HuH-7 (cell line): ENCODE results near the gene LILRB5.
A peak's percentile ranks its signal among the peaks of the same experiment; 100 is the strongest.
"Not testable (repeated sequence)": the region's sequence is repeated elsewhere in the genome, so short reads cannot be mapped to it uniquely, and the experiment has no call there.

Experiments used
- DNase-seq: peaks from one replicate; pipeline ENCODE4 v3.0.0; 2011; ENCODE audit warnings: low spot score

Gene LILRB5

GRCh38 chr19:54275951-54276350 is 18.9 kb upstream of the LILRB5 start:
- DNase-seq, result no peak

GRCh38 chr19:54274516-54274915 is 17.4 kb upstream of the LILRB5 start:
- DNase-seq, result not testable (repeated sequence)

GRCh38 chr19:54273821-54274220 is 16.7 kb upstream of the LILRB5 start:
- no peak for DNase-seq

DNA sequence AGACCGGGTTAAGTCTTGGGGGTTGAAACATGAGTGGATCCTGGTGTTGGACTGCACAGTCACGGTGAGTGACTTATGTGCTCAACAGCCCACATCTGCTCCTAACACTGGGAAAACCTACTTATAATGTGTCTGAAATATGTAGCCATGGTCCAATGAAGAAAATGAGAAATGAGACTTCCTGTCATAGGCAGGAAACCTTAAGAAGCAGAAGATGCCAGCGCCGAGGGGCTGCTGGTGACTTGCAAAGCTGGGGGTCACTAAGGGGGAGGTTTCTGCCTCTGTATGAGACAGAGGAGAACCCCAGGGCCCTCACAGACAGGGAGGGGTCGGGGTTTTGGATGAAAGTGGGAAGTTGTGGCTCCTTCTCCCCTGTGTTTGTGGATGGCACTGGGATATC is 15.1 kb upstream of the LILRB5 start:
- DNase-seq, result not testable (repeated sequence)

GRCh38 chr19:54271587-54271986 is 14.5 kb upstream of the LILRB5 start:
- not testable (repeated sequence) for DNase-seq

DNA sequence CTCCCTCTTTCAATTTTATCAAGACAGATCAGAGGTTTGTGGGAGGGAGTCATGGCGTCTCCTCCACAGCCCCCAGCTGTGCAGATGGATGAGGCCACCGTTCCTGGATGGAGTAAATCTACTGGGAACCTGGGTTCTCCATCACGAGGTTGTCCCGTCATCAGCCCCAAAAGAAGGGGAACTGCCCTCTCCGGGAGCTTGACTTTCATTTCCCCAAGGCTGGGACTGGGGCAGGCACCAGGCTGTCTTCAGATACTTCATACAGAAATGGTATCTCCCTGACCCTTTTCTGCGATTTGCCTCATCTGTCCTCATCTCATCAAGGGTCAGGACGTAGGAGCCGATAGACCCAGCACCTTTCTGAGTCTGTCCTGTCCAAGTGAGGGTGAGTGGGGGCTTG is 14.0 kb upstream of the LILRB5 start:
- no peak for DNase-seq

DNA sequence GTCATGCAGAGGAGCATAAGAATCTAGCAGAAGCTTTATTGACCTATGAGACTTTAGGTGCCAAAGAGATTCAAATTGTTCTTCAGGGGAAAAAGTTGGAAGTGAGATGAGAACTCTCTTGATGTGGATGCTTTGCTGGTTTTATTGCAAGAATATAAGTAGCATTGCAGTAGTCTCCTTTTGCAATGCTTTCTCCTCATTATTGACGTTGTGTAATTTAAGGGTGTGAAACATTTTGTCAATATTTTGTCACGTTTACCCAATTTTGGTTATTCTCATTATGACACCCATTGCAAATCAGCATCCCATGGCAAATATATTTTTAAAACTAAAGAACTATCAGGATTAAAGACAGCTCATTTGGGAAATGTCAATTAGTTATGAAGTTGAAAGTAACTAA is 11.9 kb upstream of the LILRB5 start:
- no peak for DNase-seq

DNA sequence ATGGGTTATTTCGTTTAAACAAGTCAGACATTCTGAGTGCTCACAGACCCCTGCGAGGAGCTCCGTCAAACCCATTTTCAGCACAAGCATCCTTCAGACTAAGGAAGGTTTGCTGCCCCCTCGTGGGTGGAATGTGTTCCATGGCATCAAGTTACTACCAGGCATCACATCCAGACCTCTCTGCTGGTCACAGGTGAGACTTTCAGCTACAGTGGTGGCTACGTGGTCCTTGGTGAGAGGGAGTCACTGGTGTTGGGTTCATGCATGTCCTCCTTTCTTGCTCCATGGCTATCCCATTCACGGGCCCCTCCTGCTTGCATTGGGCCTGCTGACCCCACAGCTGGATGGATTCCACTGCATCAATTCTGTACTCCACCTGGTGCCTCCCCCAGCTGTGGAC is 9.1 kb upstream of the LILRB5 start:
- peak; percentile 74 for DNase-seq

DNA sequence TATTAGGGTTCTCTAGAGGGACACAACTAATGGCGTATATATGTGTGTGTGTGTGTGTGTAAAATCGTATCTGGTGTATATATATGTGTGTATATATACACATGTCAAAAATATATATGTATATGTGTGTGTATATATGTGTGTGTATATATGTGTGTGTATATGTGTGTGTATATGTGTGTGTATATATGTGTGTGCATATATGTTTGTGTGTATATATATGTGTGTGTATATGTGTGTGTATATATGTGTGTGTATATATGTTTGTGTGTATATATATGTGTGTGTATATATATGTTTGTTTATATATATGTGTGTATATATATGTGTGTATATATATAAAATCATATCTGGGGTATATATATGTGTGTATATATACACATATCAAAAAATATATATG is 5.4 kb upstream of the LILRB5 start:
- DNase-seq, result no peak

- DNase-seq, result no peak
Measured at GRCh38 chr19:54262066-54262465, 5.0 kb upstream of the LILRB5 start.

- no peak for DNase-seq
Measured at GRCh38 chr19:54256250-54257115, 590 bp downstream of the LILRB5 start.

DNA sequence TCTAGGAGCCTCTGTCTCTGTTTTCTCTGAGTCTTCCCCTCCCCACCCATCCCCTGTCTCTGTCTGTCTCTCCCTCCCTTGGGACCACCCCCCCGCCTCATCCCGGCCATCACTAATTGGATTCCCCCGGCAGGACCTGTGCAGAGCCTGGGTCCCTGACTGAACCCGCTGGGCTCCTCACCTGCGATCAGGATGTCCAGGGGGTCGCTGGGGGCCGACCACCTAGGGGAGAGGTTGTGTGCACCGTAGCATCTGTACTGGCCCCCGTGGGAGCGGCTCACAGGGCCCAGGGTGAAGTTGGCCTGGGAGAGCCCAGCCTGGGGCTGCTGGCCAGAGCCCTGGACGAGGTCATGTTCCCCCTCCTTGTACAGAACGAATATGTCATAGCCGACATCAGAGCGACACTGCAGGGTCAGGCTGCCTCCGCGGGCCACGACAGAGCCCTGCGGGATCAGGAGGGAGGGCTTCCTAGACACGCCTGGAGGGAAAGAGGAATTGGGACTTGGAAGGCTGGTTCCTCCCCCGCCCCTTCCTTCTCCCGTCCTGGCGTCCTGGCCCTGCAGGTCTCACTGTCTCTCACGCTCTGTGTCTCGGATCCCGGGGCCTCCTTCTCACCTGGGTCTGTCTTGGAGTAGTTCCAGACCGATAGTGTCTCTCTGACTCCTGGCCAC is 1.8 kb downstream of the LILRB5 start:
- DNase-seq, result no peak

DNA sequence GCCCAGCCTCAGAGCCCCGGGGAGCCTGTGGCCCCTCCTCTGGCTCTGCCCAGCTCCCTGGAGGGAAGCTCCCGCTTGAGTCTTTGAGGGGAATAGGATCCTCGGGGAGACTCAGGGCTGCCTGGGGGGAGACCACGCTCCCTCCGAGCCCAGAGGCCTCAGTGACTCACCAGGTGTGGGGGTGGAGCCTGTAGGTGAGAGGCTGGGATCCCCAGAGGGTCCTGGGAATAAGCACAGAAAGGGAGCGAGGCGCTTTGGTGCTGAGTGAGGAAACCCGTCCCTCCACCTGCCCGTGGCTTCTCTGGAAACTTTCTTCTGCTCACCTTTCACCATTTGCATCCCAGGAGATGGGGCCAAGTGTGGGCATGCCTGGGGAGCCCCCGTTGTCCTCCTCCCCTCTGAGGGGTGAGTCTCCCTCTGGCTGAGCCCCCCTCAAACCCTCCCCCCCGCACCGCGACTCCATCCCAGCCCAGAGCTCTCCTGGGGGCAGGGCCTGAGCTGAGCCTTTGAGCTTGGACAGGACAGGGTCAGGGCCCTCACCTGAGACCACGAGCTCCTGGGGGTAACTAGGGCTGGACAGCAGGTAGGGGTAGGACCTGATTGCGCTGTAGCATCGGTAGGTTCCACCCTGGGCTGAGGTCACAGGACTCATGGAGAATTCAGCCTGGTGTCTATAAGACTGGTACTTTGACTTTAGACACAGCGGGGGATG is 2.7 kb downstream of the LILRB5 start:
- DNase-seq, result no peak

DNA sequence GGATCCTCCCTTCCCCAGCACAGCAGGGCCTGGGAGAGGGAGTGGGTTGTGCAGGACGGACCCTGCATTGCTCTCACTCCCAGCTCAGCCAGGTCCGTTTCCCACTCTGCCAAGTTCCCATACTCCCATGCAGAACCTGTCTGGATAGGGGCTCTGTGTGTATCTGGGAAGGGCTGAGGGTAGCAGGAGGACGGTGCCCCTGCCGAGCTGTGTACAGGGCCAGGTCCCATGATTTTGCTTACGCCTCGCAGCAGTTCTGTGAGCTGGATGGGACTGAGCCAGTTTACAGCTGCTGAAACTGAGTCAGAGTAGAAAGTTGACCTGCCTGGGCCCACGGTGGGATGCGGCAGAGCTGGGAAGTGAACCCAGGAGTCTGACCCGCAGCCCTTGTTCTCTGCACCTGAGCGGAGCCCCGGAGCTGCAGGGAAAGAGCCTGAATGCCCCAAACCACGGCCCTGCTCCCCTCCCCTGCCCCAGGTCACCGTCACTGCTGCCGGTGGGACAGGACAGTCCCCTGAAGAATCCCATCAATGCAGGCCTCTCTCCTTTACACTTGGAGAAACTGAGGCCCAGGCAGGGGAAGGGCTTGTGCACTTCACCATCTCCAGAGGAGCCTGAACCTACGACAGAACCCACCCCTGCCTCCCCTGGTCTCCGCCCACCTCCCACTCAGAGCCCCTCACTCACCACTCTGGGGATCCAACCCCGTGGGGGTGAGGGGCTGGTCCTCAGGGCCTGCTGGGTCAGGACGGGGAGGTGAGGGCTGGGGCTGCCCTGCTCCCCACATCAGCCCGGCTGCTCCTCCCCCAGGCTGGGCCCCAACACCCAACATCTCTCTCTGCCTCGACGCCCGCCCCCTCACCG is 3.5 kb downstream of the LILRB5 start:
- no peak for DNase-seq

DNA sequence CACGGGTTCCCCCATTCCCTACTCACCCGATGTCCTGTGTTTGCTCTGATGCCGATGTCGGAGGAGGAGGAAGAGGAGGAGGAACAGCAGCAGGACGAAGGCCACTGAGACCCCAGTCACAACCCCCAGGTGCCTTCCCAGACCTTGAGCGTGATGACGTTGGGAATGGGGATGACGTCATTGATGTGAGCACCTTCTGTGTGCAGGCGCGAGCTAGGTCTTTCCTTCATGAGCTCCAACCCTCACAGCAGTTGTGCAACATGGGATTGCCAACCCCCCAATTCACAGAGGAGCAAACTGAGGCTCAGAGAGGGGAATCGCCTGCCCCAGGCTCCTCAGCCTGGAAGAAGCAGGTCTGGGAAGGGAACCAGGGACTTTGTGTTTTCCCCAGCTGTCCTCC is 4.2 kb downstream of the LILRB5 start:
- no peak for DNase-seq

GRCh38 chr19:54252243-54252642 is 4.8 kb downstream of the LILRB5 start:
- no peak for DNase-seq

DNA sequence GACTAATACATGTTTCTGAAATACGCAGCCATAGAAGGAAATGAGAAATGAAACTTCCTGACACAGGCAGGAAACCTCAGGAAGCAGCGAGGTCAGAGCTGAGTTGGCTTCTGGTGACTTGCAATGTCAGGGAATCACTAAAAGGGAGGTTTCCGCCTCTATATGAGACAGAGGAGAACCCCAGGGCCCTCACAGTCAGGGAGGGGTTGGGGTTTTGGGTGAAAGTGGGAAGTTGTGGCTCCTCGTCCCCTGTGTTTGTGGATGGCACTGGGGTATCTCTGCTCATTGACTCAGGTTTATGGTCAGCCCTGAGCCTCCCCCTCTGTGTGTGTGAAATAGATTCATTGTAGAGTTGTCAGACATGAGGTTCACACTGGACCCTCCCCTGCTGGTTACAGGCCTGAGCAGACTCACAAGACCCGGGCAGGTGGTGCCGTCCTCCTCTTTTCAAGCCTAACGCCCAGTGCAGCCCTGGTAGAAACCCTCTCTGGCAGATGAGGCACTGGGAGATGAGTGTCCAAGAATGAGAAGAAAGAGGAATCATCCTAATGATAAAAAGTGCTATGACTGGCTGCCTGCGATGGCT is 9.0 kb downstream of the LILRB5 start:
- DNase-seq, result no peak

DNA sequence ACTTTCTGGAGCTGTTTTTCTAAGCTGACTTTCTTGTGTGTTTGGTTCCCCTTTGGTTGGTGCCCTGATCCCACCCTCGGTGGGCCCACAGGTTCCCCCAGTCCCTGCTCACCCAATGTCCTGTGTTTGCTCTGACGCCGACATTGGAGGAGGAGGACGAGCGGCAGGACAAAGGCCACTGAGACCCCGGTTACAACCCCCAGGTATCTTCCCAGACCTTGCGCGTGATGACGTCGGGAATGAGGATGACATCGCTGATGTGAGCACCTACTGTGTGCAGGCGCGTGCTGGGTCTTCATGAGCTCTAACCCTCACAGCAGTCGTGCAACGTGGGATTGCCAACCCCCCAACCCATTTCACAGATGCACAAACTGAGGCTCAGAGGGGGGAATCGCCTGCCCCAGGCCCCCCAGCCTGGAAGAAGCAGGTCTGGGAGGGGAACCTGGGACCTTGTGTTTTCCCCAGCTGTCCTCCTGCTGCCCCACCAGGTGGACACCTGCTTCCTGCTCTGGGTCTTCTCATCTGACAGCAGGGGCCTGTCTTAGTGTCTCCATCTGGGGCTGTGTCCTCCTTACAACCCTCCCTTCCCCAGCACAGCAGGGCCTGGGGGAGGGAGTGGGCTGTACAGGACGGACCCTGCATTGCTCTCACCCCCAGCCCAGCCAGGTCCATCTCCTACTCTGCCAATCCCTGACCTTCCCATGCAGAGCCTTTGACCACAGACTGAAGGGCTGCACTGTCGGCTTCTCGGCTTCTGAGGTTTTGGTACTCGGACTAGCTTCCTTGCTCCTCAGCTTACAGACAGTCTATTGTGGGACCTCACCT is 9.8 kb downstream of the LILRB5 start:
- DNase-seq, result no peak

DNA sequence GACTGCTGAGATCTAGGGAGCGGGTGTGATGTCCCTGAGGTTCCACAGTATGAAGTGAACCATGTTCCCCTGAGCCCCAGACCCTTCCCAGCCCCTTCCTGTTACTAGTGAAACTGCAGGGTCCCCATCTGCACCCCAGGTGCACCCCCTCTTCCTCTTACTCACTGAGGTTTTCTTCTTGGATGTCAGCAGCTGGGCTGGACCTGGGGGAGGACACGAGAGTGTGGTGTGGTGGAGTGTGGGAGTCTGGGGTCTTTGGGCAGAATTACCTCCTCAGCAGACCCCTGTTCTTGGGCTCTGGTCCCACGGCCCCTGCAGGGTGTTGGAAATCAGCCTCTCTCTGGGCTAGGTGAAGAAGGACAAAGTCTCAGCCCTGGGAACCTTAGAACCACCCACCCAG is 11.1 kb downstream of the LILRB5 start:
- DNase-seq, result no peak

DNA sequence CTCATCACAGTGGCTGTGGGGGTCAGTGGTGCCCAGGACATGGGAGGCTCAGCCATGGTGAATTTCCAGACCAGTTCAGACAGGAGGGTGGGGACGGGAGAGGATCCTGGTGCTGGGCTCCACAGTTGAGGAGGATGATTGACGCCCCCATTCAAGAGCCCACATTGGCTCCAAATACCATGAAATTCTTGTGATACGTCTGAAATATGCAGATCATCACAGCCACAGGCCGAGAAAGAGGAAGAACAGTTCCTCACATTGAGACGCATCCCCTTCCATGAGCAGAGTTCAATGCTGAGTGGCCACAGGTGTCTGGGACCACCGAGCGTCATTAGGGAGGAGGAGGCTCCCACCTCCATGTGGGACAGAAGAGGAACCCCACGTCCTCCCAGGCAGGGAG is 13.3 kb downstream of the LILRB5 start:
- DNase-seq, result not testable (repeated sequence)

- DNase-seq, result not testable (repeated sequence)
Measured at GRCh38 chr19:54242646-54243045, 14.4 kb downstream of the LILRB5 start, which contains the start of gene LILRA6. LILRA6 (minus strand) TSS chr19:54242790.
